OCI-LY3 (cell line): Measurements from ENCODE around the gene HJURP.

ENCODE experiments used
- CTCF ChIP-seq: fragments of 200-600, 300-600 bp; sonication (generic); IDR thresholded peaks from 2 replicates; pipeline ENCODE4 v1.5.1; 2014; ENCODE audit warnings: antibody characterized with exemption, low read length, low read depth
- EZH2phosphoT487 ChIP-seq: fragments of 200-600 bp; shearing (Covaris generic); IDR thresholded peaks from 2 replicates; pipeline ENCODE4 v1.6.1; 2018; ENCODE audit warnings: antibody characterized with exemption, mixed run types, low read depth

- no peak for TF ChIP-seq CTCF
- TF ChIP-seq EZH2phosphoT487: no peak
These were observed 1.0 kb upstream of the HJURP start for GRCh38 chr2:233855345-233855744.
